Subcutaneous abdominal adipose tissue (tissue), 5 donors: ENCODE data around the gene TLR7.

Source experiments
- H3K27ac ChIP-seq: one replicate; pipeline ENCODE4 v1.7.0; 2013; ENCODE audit warnings: low read depth, mild to moderate bottlenecking, inconsistent platforms, low read length, moderate library complexity
- H3K27me3 ChIP-seq, 5 donors: one replicate each; pipeline ENCODE4 v1.7.0; 2013; ENCODE audit warnings: low read length in 5 of 5, inconsistent platforms in 1 of 5; ENCODE audit not compliant: control insufficient read depth in 5 of 5, insufficient read depth in 4 of 5
- H3K36me3 ChIP-seq, 5 donors: one replicate each; pipeline ENCODE4 v1.7.0; 2013; ENCODE audit warnings: low read length in 5 of 5; ENCODE audit not compliant: control insufficient read depth in 5 of 5, insufficient read depth in 5 of 5
- H3K4me1 ChIP-seq, 5 donors: one replicate each; pipeline ENCODE4 v1.7.0; 2013; ENCODE audit warnings: low read length in 5 of 5, mild to moderate bottlenecking in 3 of 5, moderate library complexity in 1 of 5; ENCODE audit not compliant: control insufficient read depth in 5 of 5, insufficient read depth in 5 of 5
- H3K4me3 ChIP-seq, 5 donors: one replicate each; pipeline ENCODE4 v1.7.0; 2013; ENCODE audit warnings: low read length in 5 of 5, low read depth in 1 of 5
- H3K9ac ChIP-seq, 5 donors: one replicate each; pipeline ENCODE4 v1.7.0; 2013; ENCODE audit warnings: low read length in 5 of 5, mild to moderate bottlenecking in 4 of 5, moderate library complexity in 3 of 5
- H3K9me3 ChIP-seq, 5 donors: one replicate each; pipeline ENCODE4 v1.7.0; 2013; ENCODE audit warnings: low read length in 5 of 5; ENCODE audit not compliant: control insufficient read depth in 5 of 5
- donor health status: healthy.
- donor health status: healthy.
- donor health status: healthy.
- donor health status: healthy.
- donor health status: healthy.

Gene TLR7

GRCh38 chrX:12865359-12865758 is 1.5 kb upstream of the TLR7 start:
- Histone ChIP-seq H3K27ac (no peak overlapping the region), H3K27me3 (peaks cover 0 to 6% (median 0%) of the 10 kb centered on the region in 5 donors), H3K36me3 (no peaks in the 10 kb centered on the region), H3K9me3 (peaks cover 0 to 4% (median 0%) of the 10 kb centered on the region in 5 donors), H3K4me1 (peaks cover 0 to 8% (median 7%) of the 10 kb centered on the region in 5 donors), H3K4me3 (no peak overlapping the region), H3K9ac (no peak overlapping the region)

GRCh38 chrX:12867685-12868084 is 813 bp downstream of the TLR7 start:
- no peaks in the 10 kb centered on the region for H3K36me3 ChIP-seq
- H3K27me3 ChIP-seq, result peaks cover 0 to 6% (median 0%) of the 10 kb centered on the region in 5 donors
- peaks cover 0 to 8% (median 7%) of the 10 kb centered on the region in 5 donors for H3K4me1 ChIP-seq
- no peak overlapping the region for H3K27ac ChIP-seq
- no peak overlapping the region for H3K4me3 ChIP-seq
- H3K9ac ChIP-seq, result no peak overlapping the region
- peaks cover 0 to 4% (median 0%) of the 10 kb centered on the region in 5 donors for H3K9me3 ChIP-seq

GRCh38 chrX:12868747-12869146 is 1.9 kb downstream of the TLR7 start:
- Histone ChIP-seq H3K27me3 (peaks cover 0 to 6% (median 0%) of the 10 kb centered on the region in 5 donors), H3K4me1 (peaks cover 0 to 8% (median 7%) of the 10 kb centered on the region in 5 donors), H3K36me3 (no peaks in the 10 kb centered on the region), H3K27ac (no peak overlapping the region), H3K4me3 (peak overlapping the region in 1 of 5 donors; percentile 30), H3K9me3 (peaks cover 0 to 4% (median 0%) of the 10 kb centered on the region in 5 donors), H3K9ac (no peak overlapping the region)

GRCh38 chrX:12871257-12871656 is 4.4 kb downstream of the TLR7 start:
- H3K4me1 ChIP-seq, result peaks cover 0 to 8% (median 3%) of the 10 kb centered on the region in 5 donors
- peaks cover 0 to 4% (median 0%) of the 10 kb centered on the region in 5 donors for H3K27me3 ChIP-seq
- H3K4me3 ChIP-seq, result no peak overlapping the region
- no peaks in the 10 kb centered on the region for H3K36me3 ChIP-seq
- H3K27ac ChIP-seq, result no peak overlapping the region
- peaks cover 0 to 4% (median 0%) of the 10 kb centered on the region in 5 donors for H3K9me3 ChIP-seq
- no peak overlapping the region for H3K9ac ChIP-seq

- Histone ChIP-seq H3K36me3 (no peaks in the 10 kb centered on the region), H3K4me1 (no peaks in the 10 kb centered on the region), H3K27ac (no peak overlapping the region), H3K9me3 (peaks cover 0 to 4% (median 0%) of the 10 kb centered on the region in 5 donors), H3K27me3 (peaks cover 0 to 4% (median 2%) of the 10 kb centered on the region in 5 donors), H3K4me3 (no peak overlapping the region), H3K9ac (no peak overlapping the region)
Measured at GRCh38 chrX:12872741-12873140, 5.9 kb downstream of the TLR7 start.

- Histone ChIP-seq H3K4me1 (no peaks in the 10 kb centered on the region), H3K27me3 (peaks cover 0 to 9% (median 0%) of the 10 kb centered on the region in 5 donors), H3K27ac (no peak overlapping the region), H3K36me3 (no peaks in the 10 kb centered on the region), H3K9ac (no peak overlapping the region), H3K9me3 (no peaks in the 10 kb centered on the region), H3K4me3 (no peak overlapping the region)
Measured at GRCh38 chrX:12874581-12874980, 7.7 kb downstream of the TLR7 start.

- Histone ChIP-seq H3K36me3 (no peaks in the 10 kb centered on the region), H3K27me3 (peaks cover 0 to 14% (median 2%) of the 10 kb centered on the region in 5 donors), H3K4me3 (no peak overlapping the region), H3K9me3 (no peaks in the 10 kb centered on the region), H3K9ac (no peak overlapping the region), H3K27ac (no peak overlapping the region), H3K4me1 (peaks cover 0 to 3% (median 0%) of the 10 kb centered on the region in 5 donors)
Measured at GRCh38 chrX:12877386-12877785, 10.5 kb downstream of the TLR7 start.

- Histone ChIP-seq H3K4me1 (peaks cover 0 to 3% (median 0%) of the 10 kb centered on the region in 5 donors), H3K9me3 (no peaks in the 10 kb centered on the region), H3K4me3 (no peak overlapping the region), H3K27ac (no peak overlapping the region), H3K27me3 (peaks cover 0 to 20% (median 4%) of the 10 kb centered on the region in 5 donors), H3K36me3 (no peaks in the 10 kb centered on the region), H3K9ac (no peak overlapping the region)
Measured at GRCh38 chrX:12878536-12878935, 11.7 kb downstream of the TLR7 start.

- Histone ChIP-seq H3K27ac (no peak overlapping the region), H3K4me1 (peaks cover 0 to 3% (median 0%) of the 10 kb centered on the region in 5 donors), H3K27me3 (peaks cover 0 to 25% (median 7%) of the 10 kb centered on the region in 5 donors), H3K9ac (no peak overlapping the region), H3K36me3 (no peaks in the 10 kb centered on the region), H3K4me3 (no peak overlapping the region), H3K9me3 (no peaks in the 10 kb centered on the region)
Measured at GRCh38 chrX:12881914-12882313, 15.0 kb downstream of the TLR7 start.

GRCh38 chrX:12885508-12885907 is 18.6 kb downstream of the TLR7 start:
- H3K4me3 ChIP-seq, result no peak overlapping the region
- H3K27me3 ChIP-seq, result peaks cover 0 to 26% (median 7%) of the 10 kb centered on the region in 5 donors
- no peaks in the 10 kb centered on the region for H3K36me3 ChIP-seq
- no peak overlapping the region for H3K27ac ChIP-seq
- H3K4me1 ChIP-seq, result peaks cover 0 to 3% (median 0%) of the 10 kb centered on the region in 5 donors
- H3K9me3 ChIP-seq, result no peaks in the 10 kb centered on the region
- H3K9ac ChIP-seq, result no peak overlapping the region
